NCI-H510A treated with DMSO at 0.1 percent for 48 hours (cell line): ENCODE results near the gene FCGR3B.
"Not testable (repeated sequence)": the region's sequence is repeated elsewhere in the genome, so short reads cannot be mapped to it uniquely, and the experiment has no call there.

ENCODE experiments used
- DNase-seq: peaks from one replicate; lab custom pipeline; 2025; lab: John Stamatoyannopoulos, UW

FCGR3B gene

GRCh38 chr1:161605024-161605423 lies 26.0 kb downstream of the FCGR3B start:
- DNase-seq: not testable (repeated sequence)

- not testable (repeated sequence) for DNase-seq
These were observed 33.9 kb downstream of the FCGR3B start for GRCh38 chr1:161597077-161597476.

GRCh38 chr1:161595583-161595982 lies 35.4 kb downstream of the FCGR3B start:
- not testable (repeated sequence) for DNase-seq

GRCh38 chr1:161595173-161595572 lies 35.8 kb downstream of the FCGR3B start:
- DNase-seq: not testable (repeated sequence)

- DNase-seq: not testable (repeated sequence)
These were observed 36.5 kb downstream of the FCGR3B start for GRCh38 chr1:161594269-161594984.

- DNase-seq: not testable (repeated sequence)
These were observed 37.8 kb downstream of the FCGR3B start for GRCh38 chr1:161593092-161593755.

- DNase-seq: not testable (repeated sequence)
These were observed 38.4 kb downstream of the FCGR3B start for GRCh38 chr1:161592586-161592985.

DNA sequence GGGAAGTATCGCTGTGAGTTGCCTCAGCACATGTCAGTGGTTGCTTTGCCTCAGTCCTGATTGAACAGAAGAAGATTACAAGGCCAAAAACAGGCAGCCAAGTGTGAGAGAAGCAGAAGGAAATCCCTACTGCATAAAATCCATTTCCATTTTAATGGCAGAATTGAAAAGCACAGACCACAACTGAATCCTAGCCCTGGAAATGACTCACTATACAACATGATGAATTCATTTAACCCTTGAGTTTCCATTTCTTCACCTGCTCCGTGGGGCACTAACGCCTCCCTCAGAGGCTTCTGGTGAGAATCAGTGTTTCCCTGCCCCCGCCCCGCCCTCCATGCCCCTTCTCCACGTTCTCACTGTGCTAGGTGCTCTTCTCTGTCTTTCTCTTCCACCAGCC lies 41.1 kb downstream of the FCGR3B start:
- not testable (repeated sequence) for DNase-seq

- DNase-seq: not testable (repeated sequence)
These were observed 41.6 kb downstream of the FCGR3B start for GRCh38 chr1:161589365-161589764.

DNA sequence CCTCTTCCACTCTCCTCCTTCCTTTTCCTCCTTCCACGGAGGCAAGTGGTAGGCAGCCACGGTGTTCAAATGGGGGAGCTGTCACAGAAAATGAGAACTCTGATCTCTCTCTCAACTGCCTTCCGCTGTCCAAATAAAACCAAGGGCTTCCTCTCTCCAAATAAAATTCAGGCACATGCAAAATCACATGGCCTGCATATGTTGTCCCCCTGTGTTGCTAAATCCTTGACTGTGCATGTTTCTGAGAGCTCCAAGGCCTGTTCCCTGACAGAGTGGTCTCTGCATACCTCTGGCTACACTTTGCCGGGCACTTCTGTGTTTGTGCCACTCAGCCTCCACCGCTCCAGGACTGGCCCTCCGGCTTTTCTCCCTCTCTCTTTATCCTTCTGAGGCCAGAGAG lies 42.4 kb downstream of the FCGR3B start:
- not testable (repeated sequence) for DNase-seq

GRCh38 chr1:161582882-161583281 lies 48.1 kb downstream of the FCGR3B start:
- not testable (repeated sequence) for DNase-seq

DNA sequence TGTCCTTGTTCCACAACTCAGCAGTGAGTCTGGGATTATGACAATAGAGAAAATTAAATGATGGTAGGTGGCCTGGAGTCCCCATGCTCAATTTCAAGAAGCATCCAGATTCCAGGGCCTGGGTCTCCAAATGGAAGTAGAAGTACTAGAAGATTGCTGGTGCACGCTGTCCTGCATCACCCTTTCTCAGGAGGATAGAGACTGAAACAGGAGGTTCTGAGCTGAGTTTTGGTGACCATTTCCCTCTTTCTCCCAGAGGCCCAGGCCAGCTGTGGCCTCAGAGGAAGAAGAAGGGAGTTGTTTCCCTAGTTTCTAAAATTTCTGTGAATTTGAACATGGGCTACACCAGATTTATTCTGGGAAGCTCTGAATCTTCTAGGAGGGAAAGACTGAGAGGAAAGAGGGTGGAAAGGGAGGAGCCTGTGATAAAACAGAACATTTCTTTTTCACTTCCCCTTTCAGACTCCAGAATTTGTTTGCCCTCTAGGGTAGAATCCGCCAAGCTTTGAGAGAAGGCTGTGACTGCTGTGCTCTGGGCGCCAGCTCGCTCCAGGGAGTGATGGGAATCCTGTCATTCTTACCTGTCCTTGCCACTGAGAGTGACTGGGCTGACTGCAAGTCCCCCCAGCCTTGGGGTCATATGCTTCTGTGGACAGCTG lies 50.0 kb downstream of the FCGR3B start:
- not testable (repeated sequence) for DNase-seq

DNA sequence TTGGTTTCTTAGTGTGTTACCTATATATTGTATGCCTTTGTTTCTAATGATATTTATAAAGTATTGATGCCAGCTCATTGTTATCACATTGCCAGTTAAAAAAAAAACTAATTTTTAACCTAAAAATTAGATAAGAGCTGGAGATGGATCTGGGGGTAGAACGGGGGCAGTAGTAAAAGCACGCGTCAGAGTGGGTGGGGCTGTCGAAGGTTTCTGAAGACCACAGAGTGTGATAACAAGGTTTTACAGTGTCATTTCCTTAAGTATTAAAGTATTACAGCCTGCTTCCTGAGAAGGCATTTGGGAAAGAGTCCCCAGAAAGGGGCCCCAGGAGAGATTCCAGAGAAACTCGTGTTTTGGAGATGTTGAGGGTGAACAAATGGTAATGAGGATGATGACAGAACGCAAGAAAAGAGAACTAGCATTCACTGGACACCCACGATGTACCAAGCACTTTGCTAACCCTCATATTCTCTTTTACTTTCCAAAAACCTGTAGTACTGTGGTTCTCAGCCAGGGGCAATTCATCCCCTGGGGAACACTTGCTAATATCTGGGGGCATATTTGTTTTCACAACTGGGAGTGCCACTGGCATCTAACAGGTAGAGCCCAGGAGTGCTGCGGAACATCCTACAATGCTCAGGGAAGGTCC lies 51.0 kb downstream of the FCGR3B start:
- not testable (repeated sequence) for DNase-seq

DNA sequence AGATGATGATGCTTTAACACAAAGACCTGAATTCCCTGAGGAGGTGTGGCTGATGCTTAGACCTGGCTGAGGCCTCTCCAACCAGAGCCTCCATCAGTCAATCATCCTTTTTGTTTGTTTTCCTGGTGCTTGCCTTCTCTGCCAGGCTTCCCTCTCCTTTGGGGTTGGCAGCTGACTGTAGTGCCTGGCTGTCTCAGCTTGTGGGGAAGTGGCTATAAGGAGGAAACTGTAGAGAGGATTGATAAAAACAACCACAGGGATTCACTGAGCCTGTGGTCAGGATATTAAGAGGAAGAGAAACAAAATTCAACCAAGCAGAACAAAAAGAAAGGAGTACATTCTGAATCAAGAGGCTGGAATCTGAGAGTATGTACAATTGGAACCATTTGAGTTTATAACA lies 54.3 kb downstream of the FCGR3B start:
- not testable (repeated sequence) for DNase-seq
